NCI-H2196 treated with DMSO at 0.1 percent for 48 hours (cell line): Measurements from ENCODE around the gene DUSP22.

Experiments used
- DNase-seq: peaks from one replicate; lab custom pipeline; 2025; ENCODE audit not compliant: unreplicated experiment; lab: John Stamatoyannopoulos, UW

Gene DUSP22

DNA sequence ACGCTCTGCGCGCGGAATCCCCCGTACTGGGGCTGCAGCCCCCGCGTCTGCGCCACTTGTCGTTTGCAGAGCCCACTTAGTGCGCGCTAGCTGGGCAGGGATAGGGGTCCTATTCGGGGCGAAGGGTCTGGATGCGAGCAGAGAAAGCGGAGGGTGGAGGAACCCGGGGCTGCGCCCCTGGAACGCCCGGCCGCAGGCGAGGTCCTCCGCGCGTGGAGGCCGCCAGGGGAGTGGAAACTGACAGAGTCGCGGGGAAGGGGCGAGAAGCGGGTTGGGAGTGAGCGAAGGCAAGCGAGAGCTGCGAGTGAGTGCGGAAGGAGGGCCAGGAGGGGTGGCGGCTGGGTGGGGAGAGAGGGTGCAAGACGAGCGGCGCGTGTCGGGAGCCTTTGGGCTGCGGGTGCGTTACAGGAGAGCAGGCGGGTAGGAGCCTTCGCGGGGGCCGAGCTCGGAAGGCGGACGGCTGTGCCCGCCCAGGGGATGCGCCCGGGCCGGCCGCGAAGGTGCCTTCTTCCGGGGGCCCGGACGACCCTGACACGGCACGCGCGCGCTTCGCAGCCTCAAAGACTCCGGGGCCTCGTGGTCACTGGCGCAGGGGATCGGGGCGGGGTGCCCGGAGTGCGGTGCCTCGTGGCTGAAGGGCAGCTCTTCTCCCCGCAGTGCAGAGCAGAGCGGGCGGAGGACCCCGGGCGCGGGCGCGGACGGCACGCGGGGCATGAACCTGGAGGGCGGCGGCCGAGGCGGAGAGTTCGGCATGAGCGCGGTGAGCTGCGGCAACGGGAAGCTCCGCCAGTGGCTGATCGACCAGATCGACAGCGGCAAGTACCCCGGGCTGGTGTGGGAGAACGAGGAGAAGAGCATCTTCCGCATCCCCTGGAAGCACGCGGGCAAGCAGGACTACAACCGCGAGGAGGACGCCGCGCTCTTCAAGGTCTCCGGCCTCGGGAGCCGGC lies 100.4 kb downstream of the DUSP22 start:
- DNase-seq: no peak

DNA sequence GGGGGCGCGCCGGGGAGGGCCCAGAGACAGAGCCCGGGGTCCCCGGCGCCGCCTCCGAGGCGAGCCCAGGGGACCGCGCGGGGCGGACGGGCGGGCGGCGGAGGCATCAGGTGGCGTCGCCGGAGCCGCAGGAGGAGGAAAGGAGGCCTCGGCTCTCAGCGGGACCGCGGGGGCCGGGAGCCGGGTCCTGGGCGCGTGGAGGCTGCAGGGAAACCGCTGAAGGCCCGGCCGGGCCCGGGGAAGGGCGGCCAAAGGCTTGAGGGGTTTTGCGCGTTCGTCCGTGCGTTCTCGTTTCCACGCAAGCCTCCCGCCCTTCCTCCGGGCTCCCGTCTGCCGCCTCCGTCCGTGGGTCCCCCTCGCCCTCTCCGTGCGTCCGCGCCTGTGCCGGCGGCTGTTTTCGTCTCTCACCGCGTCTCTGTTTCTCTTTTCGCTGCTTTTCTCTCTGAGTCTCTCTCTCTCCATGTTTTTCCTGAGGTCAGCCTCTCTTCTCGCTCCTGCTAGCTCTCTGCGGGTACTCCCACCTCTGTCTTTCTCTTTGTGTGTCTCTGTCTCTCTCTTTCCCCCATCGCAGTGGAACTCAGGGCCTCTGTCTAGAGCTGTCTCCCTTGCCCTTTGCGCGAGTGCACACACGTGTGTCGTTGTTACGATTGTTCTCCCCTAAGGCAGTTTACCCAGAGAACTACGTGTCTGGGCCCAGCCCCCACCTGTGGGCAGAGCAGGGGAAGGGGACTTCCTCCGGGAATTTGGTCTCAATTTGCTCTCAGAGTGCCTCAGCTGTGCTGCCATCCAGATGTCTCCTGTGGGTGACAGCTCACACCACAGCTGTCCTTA lies 101.3 kb downstream of the DUSP22 start:
- DNase-seq: no peak

DNA sequence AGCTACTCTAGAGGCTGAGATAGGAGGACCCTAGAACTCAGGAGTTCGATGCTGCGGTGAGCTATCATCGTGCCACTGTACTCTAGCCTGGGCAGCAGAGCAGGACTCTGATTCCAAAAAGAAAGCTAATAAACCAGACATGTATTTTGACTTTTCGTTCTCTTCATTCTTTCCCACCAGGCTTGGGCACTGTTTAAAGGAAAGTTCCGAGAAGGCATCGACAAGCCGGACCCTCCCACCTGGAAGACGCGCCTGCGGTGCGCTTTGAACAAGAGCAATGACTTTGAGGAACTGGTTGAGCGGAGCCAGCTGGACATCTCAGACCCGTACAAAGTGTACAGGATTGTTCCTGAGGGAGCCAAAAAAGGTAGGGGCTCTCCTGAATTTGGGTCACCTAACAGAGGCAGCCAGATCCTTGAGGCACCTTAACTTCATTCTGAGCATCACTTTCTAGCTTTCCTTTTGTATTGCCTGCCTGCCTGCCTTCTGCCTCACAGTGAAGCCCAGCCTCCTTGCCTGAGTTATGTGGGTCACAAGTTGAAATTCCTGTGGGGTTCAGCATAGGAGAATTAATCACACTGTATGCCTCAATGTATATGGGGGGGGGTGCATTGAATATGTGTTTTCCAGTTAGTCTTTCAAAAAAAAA lies 102.5 kb downstream of the DUSP22 start:
- DNase-seq: no peak

DNA sequence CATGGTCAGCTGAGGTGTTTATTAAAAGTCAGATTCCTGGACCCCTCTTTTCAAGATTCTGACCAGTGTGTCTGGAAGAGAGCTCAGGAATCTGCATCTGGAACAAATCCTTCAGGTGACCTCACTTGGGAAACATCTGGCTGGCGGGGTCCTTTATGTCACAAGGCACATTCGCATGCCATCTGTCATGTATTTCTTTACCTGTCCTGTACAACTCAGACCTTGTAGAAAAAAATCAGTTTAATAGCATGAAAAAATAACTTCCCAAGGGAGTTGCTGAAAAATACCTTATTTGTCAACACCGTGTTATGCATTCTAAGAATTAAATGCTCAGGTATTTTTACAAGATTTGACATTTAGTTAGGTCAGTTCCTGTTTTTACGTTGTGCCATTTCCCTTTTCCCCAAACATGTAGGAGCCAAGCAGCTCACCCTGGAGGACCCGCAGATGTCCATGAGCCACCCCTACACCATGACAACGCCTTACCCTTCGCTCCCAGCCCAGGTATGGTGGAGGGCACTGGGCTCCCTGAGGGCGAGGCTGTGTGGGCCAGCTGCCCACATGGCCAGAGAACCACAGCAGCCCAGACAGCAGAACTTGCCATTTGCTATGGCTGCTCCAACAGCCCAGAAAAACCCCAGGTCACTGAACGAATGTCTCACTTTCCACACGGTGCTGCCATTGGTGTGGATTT lies 103.3 kb downstream of the DUSP22 start:
- no peak for DNase-seq

DNA sequence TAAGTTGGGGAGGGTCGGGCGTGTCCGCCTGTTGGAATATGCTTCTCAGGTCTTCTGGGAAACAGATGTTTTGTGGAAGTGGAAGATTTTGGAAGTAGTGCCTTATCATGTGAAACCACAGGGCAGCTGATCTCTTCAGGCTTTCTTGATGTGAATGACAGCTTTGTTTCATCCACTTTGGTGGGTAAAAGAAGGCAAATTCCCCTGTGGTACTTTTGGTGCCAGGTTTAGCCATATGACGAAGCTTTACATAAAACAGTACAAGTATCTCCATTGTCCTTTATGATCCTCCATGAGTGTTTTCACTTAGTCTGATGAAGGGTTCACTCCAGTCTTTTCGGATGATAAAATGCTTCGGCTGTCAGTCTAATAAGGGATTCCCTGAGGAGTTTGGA lies 103.8 kb downstream of the DUSP22 start:
- DNase-seq: no peak

DNA sequence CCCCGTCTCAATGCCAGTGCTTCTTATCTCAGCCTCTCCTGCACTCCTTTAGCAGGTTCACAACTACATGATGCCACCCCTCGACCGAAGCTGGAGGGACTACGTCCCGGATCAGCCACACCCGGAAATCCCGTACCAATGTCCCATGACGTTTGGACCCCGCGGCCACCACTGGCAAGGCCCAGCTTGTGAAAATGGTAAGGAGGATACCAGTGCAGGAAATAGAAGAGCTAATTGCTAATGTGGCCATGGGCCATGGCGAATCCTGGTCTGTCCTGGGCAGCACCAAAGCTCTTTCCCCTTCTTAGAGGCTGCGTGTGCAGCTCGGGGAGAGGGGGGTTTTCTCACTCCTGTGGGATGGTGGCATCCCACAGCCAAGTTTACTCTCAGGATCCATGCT lies 104.8 kb downstream of the DUSP22 start:
- no peak for DNase-seq

DNA sequence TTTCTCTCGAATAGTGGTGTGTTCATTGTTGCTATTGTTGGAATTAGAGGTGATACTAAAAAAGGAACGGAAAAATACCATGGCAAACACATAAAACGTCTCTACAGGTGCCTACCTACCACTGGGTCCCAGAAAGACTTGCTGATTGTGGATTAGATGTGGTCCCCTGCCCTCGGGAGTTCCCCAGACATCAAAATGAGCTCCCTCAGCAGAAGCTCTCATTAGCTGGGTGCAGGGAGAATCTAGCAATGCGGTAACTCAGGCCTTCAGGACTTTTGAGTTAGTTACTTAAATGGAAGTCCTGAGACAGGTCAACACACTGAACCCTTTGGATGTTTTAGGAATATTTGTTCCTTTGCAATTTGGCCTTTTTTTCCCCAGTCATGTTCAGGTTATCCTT lies 105.3 kb downstream of the DUSP22 start:
- DNase-seq: no peak

DNA sequence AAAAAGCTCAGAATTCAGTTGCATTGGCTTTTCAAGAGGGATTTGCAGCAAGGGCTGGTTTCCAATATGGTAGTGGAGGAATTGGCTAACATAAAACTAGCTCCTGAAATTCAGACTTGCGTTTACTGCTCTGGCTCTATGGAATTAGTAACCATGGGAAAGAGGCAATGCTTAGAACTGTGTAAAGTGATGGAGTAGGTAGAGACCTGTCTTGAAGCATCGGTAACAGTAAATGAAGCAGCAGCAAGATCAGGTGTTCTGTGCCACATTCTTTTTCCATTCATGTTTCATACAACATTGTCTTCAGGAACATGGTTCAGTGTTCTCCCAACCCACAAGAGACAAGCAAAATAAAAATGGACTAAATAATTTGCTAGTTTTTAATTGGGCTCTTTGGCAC lies 105.8 kb downstream of the DUSP22 start:
- DNase-seq: no peak

DNA sequence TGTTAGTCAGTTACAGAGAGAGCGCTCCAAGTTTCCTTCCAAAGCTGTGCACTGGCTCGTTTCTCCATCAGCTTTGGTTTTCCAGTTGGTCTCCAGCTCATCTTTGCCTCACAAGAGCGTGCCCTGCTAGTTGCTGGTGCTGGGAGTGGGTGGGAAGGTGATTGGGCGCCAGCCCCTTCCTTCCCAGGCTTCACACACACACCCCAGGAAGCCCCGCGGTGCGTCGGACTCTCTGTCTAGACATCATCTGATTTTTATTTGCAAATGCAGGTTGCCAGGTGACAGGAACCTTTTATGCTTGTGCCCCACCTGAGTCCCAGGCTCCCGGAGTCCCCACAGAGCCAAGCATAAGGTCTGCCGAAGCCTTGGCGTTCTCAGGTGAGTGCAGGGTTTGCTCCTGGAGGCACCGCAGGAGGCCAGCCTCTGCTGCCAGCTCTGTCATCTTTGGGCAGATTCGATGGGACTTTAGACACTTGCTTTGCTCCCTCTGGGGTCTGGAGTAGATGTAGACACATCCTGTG lies 106.3 kb downstream of the DUSP22 start:
- DNase-seq: no peak

DNA sequence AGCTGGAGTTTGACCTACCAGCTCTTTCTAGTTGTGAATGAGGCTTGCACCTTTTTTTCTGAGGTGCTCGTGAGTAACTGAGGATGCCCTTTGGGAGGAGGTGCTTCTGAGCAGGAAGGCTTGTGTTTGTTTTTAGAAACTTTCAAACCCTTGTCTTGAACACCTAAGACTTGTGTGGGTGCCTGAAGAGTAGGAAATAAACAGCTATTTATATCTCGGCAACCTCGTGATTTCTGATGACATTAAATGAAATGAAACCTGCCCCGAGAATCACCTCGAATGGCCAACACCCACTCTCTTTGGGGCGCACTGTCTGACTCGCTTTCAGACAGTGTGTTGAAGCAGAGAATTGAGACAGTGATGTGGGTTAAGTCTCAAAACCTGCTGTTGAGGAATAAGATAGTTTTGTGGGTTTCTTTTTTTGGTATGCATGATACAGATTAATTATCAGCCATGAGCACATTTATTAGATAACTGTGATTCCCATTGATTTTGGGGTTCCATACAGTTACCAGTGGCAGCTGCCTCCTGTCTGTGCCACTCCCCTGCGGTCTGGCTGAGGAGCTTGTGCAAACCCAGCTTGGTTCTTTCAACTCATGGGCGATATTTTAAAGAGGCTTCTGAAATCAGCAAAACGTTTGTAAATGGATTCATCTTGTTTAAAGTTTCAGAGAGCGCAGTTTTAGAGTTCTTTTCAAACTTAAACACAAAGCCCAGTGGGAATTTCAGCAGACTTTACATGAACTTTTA lies 107.7 kb downstream of the DUSP22 start:
- DNase-seq: no peak

DNA sequence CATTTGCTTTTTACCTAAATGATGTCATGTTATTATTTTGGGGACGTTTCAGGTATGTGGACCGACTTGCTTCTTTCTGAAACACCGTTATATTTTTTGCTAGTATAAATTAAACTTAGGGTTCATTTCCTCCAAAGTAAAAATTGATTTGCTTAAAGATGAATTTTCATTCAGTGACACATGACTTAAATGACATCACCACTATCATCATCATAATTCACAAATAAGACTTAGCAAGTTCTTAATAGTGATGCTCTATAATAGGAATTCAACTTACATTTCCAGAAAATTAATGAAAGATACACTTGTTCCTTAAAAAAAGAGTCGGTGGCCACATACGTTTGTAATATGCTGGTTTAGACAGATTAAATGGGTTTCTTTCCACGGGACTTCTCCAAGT lies 108.5 kb downstream of the DUSP22 start:
- DNase-seq: no peak
